Stimulated activated CD4-positive, alpha-beta T cell treated with anti-CD3 and anti-CD28 coated beads, TNF-alpha, amount 100 ng/mL, for 1 hour (primary cell): Measurements from ENCODE around the gene GRK2.

Source experiments
- DNase-seq, 3 donors: peaks; one replicate each; pipeline ENCODE4 v3.0.0-alpha.2; 2020; ENCODE audit warnings: low read depth in 3 of 3, low spot score in 1 of 3

Gene GRK2

DNA sequence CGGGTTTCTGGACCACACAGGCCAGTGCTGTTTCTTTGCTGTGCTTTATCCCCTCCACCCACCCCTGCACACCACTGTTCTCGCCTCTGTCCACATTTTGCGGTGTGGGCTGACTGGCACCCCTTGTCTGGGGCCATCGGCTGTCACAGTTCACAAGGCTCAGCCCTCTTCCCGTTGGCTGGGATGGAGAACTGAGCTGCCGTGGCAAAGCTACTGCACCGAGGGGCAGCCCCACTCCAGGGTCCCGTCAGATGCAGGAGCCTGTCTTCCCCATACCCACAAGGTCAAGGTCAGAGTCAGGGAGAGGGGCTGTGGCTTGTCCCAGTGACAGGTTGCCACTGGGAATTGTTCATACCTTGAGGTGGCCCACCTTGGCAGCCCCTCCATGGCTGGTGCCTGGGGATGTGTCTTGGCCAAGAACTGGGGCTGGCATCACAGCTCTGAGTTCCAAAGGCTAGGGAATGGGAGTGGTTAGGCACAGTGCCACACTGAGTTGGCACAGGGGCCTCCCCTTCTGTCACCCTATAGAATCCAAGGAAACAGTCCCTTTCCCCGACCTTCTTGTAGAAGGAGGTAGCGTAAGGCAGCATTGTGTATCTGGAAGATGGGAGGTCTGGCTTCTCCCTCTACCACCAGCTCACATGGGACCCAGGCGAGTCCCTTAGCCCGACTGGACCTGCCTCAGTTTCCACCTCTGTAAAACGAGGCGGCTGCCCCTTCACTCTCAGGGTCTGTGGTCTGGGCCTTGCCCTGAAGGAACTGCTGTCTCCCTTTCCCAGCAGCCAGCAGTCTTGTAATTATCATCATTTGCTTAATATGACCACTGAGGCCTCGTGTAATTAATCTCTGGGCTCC lies 3.4 kb downstream of the GRK2 start:
- DNase-seq: no peak

DNA sequence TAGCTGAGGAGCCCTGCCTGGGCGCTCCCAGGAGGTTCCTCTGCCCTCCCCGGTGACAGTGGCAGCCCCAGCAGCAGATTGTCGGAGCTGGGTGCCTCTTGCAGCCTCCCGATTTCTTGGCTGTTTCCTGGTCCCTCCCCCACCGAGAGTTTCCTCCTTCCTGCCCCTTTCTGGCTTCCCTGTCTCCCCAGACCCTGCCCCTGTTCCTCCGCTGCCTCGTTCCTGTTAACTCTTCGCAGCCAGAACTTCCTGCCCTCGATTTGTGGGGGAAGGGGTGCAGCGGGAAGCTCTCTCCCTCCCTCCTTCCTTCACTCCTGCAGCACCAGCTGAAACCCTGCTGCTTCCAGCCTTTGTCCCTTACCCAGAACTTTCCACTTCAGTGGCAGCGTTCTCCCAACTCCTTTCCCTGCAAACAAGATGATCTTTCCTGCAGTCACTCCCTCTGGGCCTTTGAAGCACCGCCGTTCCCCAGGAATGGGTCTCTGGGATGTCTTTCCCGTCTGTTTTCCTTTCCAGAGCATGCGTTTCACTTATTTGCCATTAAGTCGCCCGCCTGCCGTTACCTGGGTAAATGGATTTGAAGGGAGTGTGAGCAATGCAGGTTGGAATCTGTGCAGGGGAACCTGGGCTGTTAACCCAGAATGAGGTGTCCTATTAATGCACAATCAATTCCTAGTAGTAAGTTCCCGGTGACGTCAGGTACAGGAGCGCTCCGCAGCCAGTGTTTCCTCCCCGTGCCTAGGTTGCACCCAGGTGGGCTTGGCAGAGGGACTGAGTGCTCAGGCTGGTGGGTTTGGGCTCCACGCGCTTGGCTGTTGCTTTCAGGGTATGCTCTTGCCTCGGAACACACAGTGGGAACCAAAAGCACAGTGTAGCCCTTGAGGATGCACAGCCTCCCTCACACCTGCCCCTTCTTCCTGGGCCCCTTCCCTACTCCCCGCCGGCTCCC lies 4.3 kb downstream of the GRK2 start:
- DNase-seq: no peak

DNA sequence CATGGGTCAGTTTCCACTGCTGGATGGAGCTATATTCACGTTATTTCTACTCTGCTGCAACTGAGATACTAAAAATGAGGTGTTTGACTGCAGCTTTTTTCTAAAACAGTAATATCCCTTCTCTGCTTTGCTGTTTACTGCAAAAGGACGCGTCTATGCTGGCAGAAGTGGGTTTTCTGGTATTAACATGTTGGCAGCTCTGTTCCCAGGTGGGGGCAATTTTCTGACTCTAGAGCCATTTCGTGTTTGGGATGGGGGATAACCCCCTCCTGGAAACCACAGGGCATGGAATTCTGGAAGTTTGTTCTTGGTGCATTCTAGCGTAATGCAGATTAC lies 4.9 kb downstream of the GRK2 start:
- DNase-seq: no peak

DNA sequence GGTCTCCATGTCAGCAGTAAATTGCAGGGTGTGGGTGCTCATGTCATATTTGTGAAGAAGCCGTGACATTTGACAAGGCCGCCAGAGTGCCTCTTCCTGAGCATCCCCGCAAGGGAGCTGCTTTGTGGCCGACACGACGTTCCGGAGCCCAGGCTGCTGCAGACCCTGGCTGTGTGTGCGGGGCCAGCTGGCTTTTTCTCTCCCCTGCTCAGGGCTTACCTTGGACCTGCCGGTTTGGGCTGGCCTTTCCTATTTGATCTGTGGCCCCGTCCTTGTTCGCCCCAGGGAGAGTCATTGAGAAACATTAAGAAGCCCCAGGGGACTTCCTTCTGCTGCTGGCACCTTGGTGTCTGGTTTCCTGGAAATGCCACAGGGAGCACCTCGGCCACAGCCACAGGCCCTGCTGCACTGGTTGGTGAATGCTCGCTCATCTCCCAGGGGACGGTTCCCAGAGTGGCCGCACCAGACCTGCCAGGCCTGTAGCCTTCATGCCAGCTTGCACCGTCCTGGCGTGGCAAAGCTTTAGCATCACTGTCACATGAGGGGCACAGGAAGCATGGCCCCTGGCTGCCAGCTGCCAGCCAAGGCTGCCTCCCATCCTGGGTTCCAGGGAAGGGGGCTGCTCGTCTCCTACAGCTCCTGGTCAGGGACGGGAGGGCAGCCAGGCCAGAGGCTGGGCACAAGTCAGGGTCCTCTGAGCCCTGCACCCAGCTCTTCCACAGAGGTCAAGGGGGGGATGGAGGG lies 5.4 kb downstream of the GRK2 start:
- DNase-seq: no peak

DNA sequence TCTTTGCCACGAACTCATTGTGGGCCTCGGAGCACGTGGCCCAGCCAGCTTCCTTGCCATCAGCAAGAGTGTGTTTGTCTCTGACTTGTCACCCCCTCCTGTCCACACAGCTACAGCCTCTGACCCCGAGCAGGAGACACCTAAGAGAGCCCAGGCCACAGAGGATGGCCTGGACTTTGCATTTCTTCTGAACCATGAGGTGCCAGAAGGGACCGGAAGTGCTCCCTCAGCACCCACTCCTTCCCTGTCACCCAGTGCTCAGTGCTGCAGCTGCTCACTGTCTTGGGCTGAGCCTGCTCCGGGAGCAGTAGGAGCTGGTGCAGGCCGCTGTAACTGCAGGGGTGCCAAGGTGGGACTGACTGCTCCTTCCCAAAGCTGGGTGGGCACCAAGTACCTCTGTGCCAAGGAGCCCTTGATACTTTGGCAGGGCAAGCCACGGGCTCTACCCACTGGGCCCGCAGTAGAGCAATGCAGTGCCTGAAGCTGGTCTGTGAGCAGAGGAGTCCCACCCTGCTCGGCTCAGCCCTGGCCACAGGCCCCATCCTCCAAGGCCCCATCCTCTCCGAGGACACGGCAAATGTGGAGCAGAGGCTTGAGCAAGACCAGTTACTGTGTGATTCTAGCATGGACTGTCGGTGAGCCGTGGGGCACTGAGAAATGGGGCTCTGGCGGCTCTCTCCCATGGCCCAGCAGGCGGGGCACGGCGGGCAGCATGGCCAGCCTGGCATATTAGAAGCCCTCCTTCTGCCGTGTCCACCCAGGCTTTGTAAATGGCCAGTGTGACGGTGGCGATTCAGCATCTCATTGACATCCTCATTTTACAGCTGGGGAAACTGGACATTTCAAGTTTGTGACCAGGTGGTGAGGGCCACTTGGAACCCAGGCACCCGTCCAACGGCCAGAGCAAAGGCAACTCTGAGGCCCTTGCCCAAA lies 6.3 kb downstream of the GRK2 start:
- no peak for DNase-seq

DNA sequence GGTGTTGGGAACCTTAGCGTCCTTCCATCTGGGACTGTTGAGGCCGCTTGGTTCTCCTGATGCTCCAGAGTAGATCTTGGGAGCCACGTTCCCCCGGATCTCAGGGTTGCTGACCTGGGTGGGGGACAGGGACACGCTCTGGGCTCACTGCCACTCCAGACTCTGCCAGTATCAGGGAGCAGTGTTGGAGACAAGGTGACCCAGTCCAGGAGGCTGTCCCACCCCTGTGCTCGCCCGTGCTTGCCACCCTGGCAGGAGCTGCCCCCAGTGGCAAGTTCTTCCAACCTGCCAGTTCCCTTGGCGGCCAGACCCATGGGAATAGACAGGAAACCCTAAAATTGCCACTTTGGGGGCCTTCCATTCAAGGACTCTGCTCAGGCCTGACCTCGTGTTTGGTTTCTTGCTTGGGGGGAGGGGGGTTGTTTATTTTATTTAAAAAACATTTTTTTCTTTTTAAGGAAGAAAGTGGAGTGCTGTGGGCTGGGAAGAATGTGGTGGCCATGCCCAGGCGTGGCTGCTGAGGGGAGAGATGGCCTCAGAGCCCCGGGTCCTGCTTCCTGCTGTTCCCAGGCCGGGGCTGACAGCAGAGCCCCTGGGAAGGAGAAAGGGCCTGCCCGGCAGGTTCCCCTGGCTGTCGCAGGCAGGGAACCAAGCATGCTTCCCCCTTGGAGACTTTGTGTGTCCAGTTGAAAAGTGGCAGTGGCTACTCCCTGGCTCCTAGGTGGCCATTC lies 7.2 kb downstream of the GRK2 start:
- DNase-seq: no peak

DNA sequence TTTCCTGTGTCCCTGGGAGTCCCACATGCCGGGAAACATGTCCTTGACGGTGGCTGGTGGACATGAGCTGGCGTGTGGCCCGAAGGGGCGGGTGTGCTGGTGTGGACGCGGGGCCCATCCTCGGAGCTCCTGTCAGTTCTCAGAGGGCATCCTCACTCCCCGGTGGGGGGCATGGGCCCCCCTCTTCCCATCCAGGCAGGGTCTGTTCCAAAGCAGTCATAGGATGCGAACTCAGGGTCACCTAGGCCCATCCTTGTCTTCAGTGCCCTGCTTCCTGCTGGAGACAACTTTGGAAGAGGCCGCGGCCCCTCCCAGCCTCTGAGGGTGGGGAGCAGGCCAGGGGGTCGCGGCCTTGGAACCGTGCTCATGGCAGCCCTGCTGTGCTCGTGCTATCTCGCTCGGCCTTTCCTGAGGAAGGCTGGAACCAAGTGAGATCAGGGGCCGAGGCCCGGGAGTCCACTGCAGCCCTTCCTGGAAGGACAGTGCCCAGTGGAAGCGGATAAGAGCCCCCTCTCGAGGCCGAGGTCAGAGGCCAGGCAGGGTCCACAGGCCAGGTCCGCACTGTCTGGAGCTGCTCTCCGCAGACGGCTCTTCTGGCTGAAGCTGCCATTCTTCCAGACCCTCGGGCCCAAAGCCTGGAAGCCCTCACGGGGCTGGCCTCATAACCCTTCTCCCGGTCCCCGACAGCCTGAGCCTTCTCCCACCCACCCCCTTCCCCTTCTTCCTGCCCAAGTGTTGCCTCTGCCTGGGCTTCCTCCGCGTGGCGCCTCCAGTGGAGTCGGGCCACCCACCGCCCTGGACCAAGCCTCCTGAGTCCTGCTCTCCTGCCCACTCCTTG lies 8.7 kb downstream of the GRK2 start:
- no peak for DNase-seq

DNA sequence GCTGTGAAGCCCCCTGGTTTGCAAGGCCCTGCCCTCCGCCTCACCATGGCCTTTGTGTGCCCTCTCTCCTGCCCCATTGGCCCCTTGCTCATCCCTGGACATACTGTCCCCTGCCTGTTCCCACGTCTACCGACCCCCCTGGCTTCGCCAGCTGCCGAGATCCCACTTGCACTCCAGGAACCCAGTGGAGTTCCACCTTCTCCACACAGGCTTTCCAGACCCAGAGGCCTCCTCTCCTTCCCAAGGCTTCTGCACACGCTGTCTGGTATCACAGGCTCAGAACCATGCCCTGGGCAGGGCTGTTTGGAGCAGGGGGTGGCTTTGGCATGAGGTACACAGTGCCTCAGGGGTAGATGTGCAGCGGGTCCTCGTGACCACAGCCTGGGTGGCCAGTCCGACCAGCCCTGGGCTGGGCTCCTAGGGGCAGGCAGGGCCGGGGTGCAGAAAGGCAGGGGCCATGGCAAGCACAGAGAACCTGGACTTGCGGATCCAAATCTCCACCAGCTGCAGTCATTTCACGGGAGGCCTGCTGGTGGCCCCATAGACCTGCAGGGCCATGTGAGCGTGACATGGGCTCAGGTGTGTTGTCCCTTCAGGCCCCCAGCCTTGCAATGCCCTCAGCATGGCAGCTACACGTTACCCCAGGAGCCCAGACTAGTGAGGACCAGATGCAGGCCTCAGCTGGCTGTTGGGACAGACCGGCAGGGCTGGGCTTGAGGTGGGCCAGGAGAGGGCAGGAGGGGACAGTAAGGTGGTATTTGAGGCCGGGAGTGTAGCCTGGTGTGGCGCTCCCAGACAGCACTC lies 9.5 kb downstream of the GRK2 start:
- no peak for DNase-seq

DNA sequence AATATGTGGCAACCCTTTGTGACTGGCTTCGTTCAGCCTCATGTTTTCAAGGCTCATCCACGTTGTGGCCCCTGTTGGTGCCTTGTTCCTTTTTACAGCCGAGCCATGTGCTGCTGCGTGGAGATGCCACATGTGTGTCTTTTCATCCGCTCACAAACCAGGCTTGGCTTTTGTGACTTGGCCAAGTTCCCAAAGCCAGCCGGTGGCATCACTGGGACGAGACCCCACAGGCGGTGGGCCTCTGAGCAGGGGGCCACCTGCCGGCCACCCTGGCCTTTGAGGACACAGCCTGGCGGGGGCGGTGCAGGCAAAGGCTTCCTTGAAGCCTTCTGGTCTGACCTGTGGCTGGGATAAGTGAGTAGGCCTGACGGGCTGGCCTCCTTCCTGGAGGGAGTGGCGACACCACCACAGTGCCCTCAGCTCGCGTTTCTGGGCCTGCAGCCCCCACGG lies 10.5 kb downstream of the GRK2 start:
- no peak for DNase-seq

DNA sequence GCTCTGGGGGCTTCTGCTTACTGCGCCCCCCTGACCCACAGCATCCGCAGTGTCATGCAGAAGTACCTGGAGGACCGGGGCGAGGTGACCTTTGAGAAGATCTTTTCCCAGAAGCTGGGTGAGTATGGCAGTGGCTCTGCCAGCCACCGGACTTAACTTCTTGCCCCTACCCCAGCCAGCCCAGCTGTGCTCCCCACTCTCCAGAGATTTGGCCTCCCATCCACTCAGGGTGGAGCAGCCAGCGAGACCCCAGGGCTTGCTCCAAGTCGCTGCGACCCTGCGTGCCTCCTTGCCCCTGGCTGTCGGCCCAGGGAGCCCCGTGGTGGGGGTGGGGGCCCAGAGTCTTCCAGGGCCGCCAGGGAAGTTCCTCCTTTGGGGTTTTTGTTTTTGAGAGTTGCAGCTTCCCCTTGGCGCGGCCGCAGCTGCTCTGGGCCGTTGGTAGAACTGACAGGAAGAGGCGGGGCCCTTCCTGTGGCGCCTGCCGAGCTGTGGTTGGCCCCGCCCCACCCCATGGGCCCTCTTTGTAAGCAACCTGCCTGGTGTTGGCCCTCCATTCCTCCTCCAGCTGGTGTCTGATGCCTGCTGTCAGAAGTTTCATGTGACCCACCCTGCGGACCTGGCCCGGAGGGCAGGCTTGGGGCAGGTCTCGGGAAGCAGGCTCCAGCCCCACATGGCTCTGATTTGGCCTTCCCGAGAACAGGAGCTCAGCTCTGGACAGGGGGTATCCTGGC lies 11.1 kb downstream of the GRK2 start:
- DNase-seq: peak; percentile 72 to 83 (median 78)

DNA sequence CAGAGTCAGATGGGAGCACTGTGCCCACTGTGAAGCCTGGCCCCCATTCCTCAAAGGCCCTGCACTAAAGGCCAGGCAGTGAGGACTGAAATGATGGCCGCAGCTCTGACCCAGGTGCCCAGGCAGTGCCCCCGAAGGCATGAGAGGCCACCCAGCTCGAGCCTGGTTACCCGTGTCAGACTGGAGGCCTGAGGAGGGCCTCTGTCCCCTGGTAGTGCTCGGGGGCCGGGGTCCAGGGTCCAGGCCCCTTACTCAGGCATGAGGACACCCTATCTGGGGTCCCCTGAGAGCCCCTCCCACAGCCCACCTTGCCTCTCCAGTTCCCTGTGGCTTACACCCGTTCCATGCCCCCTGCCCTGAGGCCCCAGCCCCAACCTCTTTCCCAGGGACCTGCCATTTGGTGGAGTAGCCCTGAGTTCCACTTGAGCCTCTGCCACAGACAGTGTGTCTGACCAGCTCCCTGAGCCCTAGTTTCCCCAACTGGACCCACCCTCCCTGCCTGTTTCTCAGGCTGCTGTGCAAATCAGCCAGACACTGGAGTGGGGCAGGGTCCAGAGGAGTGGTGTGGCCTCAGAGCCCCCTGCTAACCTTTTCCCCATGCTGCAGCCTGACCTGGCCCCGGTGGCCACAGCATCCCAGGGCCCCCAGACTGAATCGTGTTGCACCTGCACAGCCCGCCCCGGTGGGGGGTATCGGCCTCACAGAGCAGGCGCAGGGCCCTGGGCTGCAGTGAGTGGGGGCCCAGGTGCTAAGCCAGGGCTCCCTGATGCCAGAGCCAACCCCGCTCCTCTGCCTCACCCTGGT lies 12.1 kb downstream of the GRK2 start:
- DNase-seq: no peak

DNA sequence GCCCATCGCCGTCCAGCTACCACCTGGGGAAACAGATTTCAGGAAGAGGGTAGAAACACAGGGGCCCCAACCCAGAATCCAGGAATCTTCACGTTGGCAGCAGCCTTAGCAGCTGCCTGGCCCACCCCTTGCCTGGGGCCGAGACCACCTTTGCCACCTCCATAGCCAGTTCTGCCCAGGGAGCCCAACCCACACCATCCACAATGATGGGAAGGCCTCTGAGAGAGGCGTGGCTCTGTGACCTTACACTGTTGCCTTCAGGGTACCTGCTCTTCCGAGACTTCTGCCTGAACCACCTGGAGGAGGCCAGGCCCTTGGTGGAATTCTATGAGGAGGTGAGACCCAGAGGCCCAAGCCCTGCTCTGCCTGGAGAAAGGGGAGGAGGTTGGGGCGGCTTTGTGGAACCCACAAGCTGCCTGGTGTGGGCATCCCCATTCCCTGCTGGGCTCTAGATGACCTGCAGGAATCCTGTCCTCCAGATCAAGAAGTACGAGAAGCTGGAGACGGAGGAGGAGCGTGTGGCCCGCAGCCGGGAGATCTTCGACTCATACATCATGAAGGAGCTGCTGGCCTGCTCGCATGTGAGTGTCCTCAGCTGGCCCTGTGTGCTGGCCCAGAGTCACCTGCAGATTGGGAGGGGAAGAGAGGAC lies 12.8 kb downstream of the GRK2 start:
- no peak for DNase-seq

DNA sequence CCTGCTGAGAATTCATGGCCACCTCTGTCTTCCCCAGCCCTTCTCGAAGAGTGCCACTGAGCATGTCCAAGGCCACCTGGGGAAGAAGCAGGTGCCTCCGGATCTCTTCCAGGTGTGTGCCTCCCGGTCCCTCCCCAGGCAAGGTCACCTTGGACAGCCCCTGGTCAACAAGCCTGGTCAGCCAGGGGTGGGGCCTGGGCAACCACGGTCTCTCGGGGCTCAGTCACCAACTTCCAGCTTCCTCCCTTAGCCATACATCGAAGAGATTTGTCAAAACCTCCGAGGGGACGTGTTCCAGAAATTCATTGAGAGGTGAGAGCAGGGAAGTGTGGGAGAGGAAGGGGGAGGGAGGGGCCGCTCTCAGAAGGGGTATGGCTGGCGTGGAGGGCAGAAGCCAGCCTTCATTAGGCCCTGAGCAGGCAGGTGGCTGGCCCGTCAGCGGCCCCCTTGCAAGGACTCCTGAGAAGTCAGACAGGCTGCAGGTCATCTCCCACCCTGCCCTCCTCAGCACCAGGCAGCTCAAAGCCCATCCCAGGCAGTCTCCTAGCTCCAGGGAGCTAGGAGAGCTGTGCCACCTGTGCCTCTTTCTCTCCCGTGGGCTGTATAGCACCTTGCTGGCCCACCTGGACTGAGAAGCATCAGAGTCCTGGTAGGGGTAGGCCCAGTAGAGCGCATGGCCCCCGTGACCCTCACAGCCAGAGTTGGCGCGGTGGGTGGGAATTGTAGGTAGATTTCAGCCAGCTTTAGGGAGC lies 13.5 kb downstream of the GRK2 start:
- no peak for DNase-seq

DNA sequence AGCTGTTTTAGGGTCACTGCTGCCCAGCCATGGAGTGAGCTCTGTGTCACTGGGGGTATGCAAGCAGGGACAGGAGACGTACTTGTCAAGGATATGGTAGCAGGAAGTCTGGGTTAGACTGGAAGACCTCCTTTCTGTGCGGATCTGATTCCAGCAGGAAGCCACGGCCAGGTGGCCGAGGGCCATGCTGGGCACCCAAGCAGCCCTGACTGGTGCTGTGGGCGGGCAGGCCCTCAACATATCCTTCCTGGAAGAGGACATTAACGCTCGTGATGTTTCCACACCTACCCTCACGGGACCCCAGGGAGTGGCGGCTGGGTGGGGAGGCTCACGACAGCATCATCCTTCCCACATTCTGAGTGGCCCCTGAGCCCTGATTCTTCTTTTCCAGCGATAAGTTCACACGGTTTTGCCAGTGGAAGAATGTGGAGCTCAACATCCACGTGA lies 14.1 kb downstream of the GRK2 start:
- no peak for DNase-seq
